Inferior parietal cortex (tissue), 1 donor: ENCODE measurements around the gene OPRL1.
"Not testable (repeated sequence)": the region's sequence is repeated elsewhere in the genome, so short reads cannot be mapped to it uniquely, and the experiment has no call there.

Source experiments
- DNase-seq: peaks from one replicate; pipeline ENCODE4 v3.0.0-alpha.2; 2016; ENCODE audit errors: extremely low spot score

Gene OPRL1

DNA sequence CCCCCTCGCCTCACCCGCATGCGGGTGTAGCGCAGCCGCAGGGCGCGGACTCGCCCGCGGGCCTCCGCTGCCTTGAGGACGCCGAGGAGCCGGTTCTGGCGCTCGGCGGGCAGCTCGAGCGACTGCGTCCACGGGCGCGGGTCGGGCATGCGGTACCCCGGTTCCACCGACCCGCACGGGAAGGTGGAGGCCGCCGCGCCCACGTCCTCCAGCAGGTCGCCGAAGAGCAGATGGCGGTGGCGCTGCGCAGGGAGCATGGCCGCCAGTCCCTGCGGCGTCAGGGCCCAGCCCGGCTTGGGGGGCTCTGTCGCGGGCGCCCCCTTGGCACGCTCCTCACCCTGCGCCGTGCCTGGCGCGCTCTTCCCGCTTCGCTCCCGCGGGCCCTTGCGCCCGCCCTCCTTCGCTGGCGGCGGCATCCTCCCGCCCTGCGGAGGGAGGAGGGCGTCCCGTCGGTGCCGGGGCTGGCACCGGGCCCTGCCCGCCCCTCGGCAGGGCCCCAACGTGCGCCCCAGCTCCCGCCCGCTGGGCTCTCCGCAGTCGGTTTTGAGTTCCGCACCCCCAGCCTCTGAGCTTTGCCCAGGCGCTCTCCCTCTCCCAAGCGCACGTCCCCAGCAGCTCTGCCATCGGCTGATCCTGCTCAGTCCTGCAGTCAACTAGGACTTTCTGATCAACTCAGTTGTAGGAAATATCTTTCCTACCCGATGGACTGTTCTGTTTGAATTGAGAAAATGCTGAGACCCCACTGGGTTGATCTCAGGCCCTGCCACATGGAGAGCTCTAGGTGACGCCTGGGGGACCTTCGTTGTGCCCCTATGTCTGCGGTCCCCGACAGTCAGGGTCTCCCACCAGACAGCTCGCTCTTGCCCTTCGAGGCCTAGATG, 4.2 kb downstream of the OPRL1 start, which contains the start of gene LKAAEAR1:
TSS of gene LKAAEAR1 (minus strand) at position 595 of the 881 bp plus-strand sequence. CDS start at position 416, 179 bp downstream.
- DNase-seq: no peak

- DNase-seq: no peak
Measured at GRCh38 chr20:64084685-64085152, 4.8 kb downstream of the OPRL1 start.

- no peak for DNase-seq
Measured at GRCh38 chr20:64086801-64087200, 6.9 kb downstream of the OPRL1 start.

DNA sequence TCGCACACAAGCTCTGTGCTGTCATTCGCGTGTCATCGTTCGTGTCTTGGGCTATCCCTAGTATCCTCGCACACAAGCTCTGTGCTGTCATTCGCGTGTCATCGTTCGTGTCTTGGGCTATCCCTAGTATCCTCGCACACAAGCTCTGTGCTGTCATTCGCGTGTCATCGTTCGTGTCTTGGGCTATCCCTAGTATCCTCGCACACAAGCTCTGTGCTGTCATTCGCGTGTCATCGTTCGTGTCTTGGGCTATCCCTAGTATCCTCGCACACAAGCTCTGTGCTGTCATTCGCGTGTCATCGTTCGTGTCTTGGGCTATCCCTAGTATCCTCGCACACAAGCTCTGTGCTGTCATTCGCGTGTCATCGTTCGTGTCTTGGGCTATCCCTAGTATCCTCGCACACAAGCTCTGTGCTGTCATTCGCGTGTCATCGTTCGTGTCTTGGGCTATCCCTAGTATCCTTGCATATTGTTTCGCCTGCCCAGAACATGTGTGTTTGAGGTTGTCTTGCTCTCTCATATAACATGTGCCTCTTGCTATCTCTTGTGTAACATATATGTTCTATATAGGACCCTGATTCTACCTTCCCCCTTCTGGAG, 7.4 kb downstream of the OPRL1 start:
- DNase-seq: not testable (repeated sequence)

DNA sequence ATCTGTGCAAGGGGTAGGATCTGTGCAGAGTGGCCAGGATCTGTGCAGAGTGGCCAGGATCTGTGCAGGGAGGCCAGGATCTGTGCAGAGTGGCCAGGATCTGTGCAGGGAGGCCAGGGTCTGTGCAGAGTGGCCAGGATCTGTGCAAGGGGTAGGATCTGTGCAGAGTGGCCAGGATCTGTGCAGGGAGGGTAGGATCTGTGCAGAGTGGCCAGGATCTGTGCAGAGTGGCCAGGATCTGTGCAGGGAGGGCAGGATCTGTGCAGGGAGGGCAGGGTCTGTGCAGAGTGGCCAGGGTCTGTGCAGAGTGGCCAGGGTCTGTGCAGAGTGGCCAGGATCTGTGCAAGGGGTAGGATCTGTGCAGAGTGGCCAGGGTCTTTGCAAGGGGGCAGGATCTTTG, 8.7 kb downstream of the OPRL1 start:
- DNase-seq: not testable (repeated sequence)

DNA sequence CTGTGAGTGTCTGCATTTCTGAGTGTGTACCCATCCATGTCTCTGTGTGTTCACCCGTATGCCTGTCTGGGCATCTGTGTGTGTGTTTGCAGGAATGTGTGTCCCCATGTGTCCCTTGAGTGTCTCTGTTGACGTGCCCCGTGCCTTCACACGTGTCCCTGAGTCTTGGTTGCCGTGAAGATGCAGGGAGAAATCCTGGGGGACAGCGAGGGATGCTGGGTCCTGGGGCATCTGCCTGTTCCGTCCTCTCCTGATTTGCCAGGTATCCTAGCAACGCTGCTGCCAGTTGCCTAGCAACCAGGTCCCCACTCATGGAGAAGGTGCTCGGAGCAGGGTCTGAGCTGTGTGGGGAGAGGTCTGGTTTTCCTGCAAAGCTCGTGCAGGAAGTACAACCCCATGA, 10.3 kb downstream of the OPRL1 start:
- no peak for DNase-seq

DNA sequence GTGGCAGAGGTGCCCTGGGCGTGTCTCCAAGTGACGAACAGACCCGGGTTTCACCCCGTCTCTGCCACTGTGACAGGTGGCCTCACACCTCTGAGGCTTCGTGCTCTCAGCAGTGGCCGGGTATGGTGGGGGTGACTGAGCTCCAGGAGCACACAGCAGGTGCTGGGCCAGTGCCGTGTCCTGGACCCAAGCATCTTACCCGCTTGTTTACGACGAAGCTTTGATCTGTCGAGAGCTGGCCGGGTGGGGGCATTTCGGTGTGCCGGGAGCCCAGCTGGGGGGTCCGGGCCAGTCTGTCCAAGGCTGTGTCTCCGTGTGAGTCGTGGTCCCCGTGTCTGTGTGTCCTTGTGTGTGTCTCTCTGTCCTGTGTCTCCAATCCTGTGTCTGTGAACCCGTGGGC, 11.5 kb downstream of the OPRL1 start:
- DNase-seq: no peak

- DNase-seq: no peak
Measured at GRCh38 chr20:64091770-64092169, 11.9 kb downstream of the OPRL1 start.

DNA sequence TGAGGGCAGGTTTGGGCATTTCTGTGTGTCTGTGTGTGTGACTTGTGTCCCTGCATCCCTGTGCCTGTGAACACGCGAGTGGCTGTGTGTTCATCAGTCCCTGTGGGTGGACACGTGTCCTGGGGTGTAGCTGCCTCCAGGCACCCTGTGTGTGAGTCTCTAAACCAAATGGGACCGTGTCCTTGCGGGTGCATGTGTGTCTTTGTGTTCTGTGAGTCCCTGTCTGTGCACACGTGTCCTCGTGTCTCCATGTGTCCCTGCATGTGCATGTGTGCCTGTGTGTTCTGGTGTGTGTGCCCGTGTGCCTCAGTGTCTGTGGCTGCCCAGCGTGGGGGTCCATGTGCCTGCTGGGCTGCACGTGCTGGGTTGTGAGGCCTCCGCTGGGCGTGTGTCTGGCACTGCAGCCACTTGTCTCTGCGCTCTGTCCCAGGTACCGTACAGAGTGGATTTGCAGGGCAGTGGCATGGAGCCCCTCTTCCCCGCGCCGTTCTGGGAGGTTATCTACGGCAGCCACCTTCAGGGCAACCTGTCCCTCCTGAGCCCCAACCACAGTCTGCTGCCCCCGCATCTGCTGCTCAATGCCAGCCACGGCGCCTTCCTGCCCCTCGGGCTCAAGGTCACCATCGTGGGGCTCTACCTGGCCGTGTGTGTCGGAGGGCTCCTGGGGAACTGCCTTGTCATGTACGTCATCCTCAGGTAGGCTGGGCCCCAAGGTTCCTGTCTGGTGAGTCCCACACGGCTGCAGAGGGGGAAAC, 12.6 kb downstream of the OPRL1 start:
- DNase-seq: no peak

DNA sequence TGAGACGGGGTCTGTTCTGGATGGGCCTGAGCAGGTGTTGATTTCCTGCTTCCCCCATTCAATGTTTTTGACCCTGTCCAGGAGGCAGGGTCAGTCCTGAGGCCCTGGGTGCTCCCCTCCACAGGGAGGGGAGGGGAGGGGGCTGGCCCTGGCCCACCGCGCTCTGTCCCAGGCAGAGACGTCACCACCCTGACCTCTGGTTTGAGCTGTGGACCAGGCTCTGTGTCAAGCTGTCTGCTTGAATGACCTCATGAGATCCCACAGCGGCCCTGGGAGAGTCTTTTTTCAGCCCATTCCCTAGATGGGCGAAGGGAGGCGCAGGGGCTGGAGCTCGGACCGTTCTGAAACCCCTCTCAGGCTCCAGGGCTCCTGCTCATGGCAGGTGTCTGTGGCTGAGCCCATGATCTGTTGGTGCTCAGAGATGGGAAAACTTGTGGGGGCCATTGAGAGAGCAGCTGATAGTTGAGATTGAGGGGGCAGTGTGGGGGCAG, 13.2 kb downstream of the OPRL1 start:
- no peak for DNase-seq

- DNase-seq: no peak
Measured at GRCh38 chr20:64095455-64095854, 15.6 kb downstream of the OPRL1 start.

DNA sequence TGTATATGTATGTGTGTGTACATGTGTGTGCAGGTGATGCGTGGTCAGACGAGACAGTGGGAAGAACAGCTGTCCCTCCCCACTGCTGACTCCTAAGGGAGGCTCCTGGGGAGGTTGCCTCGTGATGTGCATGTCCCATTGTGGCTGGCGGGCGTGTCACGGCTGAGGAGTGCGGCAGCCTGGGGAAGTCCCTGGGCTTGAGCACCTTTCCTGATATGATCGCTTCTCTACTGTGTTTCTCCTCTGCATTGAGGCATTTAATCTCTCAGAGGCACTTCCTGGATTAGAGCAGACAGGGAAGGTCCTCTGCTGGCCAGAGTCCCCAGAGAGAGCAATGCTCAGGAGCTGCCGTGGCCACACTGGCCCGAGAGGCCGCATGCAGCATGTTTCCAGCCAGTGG, 16.0 kb downstream of the OPRL1 start:
- DNase-seq: no peak

DNA sequence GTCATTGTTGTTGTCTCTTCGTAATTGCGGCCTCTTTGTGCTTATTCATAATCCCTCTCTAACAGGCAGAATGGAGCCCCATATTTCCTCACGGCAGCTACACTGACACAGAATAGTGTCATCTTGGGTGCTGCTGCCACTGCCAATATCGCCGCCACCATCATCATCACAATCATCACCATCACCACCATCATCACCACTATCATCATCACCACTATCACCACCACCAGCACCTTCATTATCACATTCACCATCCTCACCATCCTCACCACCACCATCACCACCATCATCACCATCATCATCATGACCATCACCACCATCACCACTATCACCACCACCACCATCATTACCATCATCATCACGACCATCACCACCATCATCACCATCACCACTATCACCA, 16.7 kb downstream of the OPRL1 start:
- no peak for DNase-seq

DNA sequence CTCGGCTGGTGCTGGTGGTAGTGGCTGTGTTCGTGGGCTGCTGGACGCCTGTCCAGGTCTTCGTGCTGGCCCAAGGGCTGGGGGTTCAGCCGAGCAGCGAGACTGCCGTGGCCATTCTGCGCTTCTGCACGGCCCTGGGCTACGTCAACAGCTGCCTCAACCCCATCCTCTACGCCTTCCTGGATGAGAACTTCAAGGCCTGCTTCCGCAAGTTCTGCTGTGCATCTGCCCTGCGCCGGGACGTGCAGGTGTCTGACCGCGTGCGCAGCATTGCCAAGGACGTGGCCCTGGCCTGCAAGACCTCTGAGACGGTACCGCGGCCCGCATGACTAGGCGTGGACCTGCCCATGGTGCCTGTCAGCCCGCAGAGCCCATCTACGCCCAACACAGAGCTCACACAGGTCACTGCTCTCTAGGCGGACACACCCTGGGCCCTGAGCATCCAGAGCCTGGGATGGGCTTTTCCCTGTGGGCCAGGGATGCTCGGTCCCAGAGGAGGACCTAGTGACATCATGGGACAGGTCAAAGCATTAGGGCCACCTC, 18.7 kb downstream of the OPRL1 start:
- DNase-seq: no peak

GRCh38 chr20:64099086-64099786, 19.4 kb downstream of the OPRL1 start:
- no peak for DNase-seq

GRCh38 chr20:64099880-64100565, 20.1 kb downstream of the OPRL1 start:
- DNase-seq: no peak

GRCh38 chr20:64100566-64100888, 20.6 kb downstream of the OPRL1 start:
- DNase-seq: no peak

DNA sequence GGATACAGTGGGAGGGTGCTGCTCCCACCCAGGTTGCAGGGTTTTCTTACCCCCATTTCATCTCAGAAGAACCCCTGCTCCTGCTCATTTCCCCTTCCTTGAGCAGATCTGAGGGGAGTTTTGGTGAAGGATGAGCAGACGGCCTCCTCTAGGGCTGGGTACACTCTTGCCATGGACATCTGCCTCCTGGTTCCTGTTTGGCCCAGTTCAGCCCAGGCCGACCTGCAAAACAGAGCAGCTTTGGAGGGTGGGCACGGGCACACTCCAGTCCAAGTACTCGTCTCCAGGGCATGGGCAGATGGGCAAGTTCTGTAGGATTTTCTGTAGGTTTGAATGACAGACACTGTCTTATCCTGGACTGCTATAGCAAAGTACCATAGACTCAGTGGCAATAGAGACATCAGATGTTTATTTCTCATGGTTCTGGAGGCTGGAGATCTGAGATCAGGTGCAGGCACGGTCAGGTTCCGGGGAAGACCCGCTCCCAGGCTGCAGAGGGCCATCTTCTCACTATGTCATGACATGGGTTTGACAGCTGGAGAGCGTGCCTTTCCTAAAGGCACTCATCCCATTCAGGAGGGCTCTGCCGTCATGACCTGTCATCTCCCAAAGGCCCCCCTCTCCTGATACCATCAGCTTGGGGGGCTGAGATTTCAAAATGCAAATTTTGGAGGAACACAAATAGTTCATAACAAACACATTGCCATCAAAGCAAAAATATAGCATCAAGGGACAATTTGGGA, 21.2 kb downstream of the OPRL1 start:
- DNase-seq: no peak

GRCh38 chr20:64101731-64102621, 22.1 kb downstream of the OPRL1 start:
- no peak for DNase-seq
